Measurements from ENCODE around the gene GRIK3. TPM values are rescaled to one million over a fixed set of nuclear protein-coding genes. Genes with fewer than 3 reads are reported as not detected.

The GRIK3 gene
- total and polyA plus RNA-seq, 11 donors, result 0.06 to 1.6 (median 0.29) TPM

DNA sequence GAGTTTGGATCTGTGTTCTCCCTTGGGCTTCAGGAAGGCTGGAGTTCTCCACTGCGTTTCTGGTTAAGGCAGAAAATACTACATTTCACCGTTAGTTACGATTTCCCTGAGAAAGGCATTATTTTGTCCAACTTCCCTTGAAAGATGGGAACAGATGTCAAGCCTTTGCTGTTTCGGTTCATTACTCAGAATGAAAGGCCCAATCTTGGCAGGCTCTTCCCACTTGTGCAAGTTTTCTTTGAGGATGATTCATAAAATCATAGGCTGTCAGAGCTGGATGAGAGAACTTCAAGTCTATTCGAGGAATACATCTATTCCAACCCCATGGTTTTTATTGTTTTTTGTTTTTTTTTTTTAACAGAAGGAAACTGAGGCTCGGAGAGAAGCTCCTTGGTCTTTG lies 205.2 kb downstream of the GRIK3 start:
- 76 to 82% (median 79%) methylated on average over 6 of the region's 6 CpGs for whole genome bisulfite sequencing, 4 donors
- DNase-seq, result no peak
- ATAC-seq, result no peak
- Histone ChIP-seq H3K27me3 (peaks cover 0 to 41% (median 0%) of the 10 kb centered on the region in 9 donors), H3K4me3 (no peak overlapping the region), H3K36me3 (no peaks in the 10 kb centered on the region), H3K27ac (no peak overlapping the region), H3K9me3 (no peaks in the 10 kb centered on the region), H3K4me1 (no peaks in the 10 kb centered on the region)
- intact Hi-C loops (cut with DNase I), result no loop called here
- TF ChIP-seq POLR2A (IDR thresholded peaks at IDR 0.05), result no peak
- TF ChIP-seq, protein P1, sequence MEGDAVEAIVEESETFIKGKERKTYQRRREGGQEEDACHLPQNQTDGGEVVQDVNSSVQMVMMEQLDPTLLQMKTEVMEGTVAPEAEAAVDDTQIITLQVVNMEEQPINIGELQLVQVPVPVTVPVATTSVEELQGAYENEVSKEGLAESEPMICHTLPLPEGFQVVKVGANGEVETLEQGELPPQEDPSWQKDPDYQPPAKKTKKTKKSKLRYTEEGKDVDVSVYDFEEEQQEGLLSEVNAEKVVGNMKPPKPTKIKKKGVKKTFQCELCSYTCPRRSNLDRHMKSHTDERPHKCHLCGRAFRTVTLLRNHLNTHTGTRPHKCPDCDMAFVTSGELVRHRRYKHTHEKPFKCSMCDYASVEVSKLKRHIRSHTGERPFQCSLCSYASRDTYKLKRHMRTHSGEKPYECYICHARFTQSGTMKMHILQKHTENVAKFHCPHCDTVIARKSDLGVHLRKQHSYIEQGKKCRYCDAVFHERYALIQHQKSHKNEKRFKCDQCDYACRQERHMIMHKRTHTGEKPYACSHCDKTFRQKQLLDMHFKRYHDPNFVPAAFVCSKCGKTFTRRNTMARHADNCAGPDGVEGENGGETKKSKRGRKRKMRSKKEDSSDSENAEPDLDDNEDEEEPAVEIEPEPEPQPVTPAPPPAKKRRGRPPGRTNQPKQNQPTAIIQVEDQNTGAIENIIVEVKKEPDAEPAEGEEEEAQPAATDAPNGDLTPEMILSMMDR (IDR thresholded peaks at IDR 0.05), result no peak

DNA sequence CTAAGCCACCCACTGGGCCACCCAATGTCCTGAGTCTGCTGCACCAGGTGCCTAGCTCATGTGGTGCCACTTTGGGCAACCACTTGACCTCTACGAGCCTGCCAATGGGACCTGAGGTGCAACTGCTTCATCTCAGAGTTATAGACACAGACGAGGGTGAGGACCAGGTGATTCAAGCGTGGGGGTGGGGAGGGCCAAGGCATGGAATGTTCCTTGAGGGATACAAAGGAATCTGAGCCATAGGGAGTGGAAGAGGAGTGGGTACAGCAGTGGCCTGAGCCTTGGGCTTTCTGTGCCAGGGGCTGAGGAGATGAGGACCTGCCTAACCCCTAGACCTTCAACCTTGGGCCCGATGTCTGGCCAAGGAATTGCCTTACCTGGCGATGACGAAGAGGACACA lies 209.1 kb downstream of the GRIK3 start:
- no peaks in the 10 kb centered on the region for H3K36me3 ChIP-seq
- WGBS, 4 donors, result 72 to 79% (median 76%) methylated on average over 6 of the region's 6 CpGs
- peaks cover 0 to 51% (median 4%) of the 10 kb centered on the region in 9 donors for H3K27me3 ChIP-seq
- TF ChIP-seq, protein P1 (IDR thresholded peaks at IDR 0.05), result no peak
- no peak for TF ChIP-seq POLR2A (IDR thresholded peaks at IDR 0.05)
- H3K4me3 ChIP-seq, result no peak overlapping the region
- H3K9me3 ChIP-seq, result no peaks in the 10 kb centered on the region
- no peak for DNase-seq
- intact Hi-C loops (cut with DNase I), result no loop called here
- H3K27ac ChIP-seq, result no peak overlapping the region
- no peaks in the 10 kb centered on the region for H3K4me1 ChIP-seq
- no peak for ATAC-seq

DNA sequence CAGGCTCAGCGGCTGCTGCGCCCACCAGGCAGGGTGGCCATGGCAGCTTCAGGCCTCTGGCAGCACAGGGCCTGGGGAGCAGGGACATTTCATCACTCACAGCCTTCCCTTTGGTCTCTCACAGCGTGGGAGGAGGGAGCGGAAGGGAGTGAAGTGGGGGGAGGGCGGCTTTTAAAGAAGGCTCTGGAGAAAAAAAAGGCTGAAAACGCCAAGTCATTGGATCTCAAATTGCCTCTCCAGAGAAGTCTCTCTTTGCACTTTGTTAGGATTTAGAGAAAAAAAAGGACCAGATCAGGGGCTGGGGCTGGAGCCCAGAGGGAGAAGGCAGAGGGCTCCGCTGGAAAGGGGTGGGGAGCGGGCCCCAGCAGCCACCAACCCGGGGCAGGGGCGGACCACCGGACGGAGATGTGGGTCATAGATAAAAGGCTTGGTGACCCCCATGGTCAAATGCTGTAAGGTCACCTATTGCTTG lies 209.9 kb downstream of the GRIK3 start:
- no peaks in the 10 kb centered on the region for H3K9me3 ChIP-seq
- H3K27ac ChIP-seq, result no peak overlapping the region
- DNase-seq (no peak), ATAC-seq (no peak)
- H3K27me3 ChIP-seq, result peaks cover 0 to 54% (median 5%) of the 10 kb centered on the region in 9 donors
- TF ChIP-seq, protein P1 (IDR thresholded peaks at IDR 0.05), result no peak
- no peak for TF ChIP-seq POLR2A (IDR thresholded peaks at IDR 0.05)
- H3K4me3 ChIP-seq, result no peak overlapping the region
- WGBS, 4 donors, result 15 to 18% (median 17%) methylated on average over 12 of the region's 12 CpGs
- no peaks in the 10 kb centered on the region for H3K36me3 ChIP-seq
- H3K4me1 ChIP-seq, result no peaks in the 10 kb centered on the region
- intact Hi-C loops (cut with DNase I), result no loop called here

DNA sequence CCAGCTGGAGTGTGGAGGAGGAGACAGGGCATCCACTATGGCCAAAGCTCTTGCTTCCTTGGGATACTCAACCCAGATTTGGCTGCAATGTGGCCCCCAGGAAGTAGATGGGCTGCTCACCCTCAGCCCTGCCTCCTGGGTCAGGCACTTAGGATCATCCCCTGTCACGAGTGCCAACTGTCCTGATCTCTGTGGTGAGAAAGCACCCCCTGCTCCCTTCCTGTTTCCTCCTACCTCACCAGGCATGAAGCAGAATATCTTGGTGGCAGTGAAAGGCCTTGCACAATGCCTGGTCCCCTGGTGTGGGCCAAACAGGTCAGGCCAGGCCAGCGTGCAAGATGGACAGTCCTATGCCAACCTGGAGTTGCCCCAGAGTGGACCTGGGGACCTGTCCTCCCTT lies 211.7 kb downstream of the GRIK3 start:
- no peaks in the 10 kb centered on the region for H3K36me3 ChIP-seq
- TF ChIP-seq, protein P1 (IDR thresholded peaks at IDR 0.05), result no peak
- no peak for TF ChIP-seq POLR2A (IDR thresholded peaks at IDR 0.05)
- whole genome bisulfite sequencing, 4 donors, result 13 to 47% (median 42%) methylated on average over 1 to 2 of the region's 2 CpGs
- H3K4me1 ChIP-seq, result no peaks in the 10 kb centered on the region
- no peak for DNase-seq
- intact Hi-C loops (cut with DNase I), result no loop called here
- no peak overlapping the region for H3K4me3 ChIP-seq
- no peaks in the 10 kb centered on the region for H3K9me3 ChIP-seq
- no peak overlapping the region for H3K27ac ChIP-seq
- peaks cover 0 to 62% (median 10%) of the 10 kb centered on the region in 9 donors for H3K27me3 ChIP-seq
- ATAC-seq, result no peak
